ENCODE results near the gene LEPR. TPM values are rescaled to one million over a fixed set of nuclear protein-coding genes. Genes with fewer than 3 reads are reported as not detected.
"Not testable (repeated sequence)": the region's sequence is repeated elsewhere in the genome, so short reads cannot be mapped to it uniquely, and the experiment has no call there.

The LEPR gene
- total and polyA plus RNA-seq, 4 donors: 4.0 to 71.6 (median 13.2) TPM

DNA sequence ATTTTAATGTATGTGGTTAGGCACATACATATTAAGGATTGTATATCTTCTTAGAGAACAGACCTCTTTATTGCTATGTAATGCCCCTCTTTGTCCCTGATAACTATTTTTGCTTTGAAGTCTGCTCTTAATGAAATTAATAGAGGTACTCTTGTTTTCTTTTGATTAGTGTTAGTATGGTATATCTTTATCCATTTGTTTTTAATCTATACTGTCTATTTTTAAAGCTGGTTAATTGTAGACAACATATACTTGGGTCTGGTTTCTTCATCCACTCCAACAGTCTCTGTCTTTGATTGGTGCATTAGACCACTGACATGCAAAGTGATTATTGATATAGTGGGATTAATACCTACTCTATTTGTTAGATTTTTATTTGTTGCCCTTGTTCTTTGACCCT, 36.0 kb downstream of the LEPR start:
- no peak overlapping the region for H3K4me3 ChIP-seq (ENCODE audit: low read length in 2 of 2)

DNA sequence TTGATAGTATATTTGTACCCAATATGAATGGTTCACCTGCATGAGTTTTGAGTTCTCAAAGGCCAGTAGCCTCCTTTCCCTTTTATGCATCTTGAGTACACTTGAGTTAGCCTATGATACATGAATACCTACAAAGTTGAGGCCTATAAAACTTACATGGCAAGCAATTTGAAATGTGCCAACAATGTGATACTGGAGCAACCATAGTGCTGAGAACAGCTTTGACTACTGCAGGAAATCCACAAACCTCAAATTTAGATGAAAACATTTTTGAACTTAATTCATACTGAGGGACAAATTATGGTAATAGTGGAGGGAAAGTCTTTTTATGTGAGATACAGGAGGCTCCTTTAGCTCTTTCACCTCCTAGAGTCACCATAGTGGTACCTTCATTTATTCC, 37.4 kb downstream of the LEPR start:
- ATAC-seq (ENCODE audit: low FRiP score): no peak

More for the DNA sequence above, 36.0 kb downstream of the LEPR start:
- Histone ChIP-seq H3K27ac (ENCODE audit: low read depth in 1 of 2, low read length in 2 of 2) (no peak overlapping the region), H3K27me3 (ENCODE audit: control insufficient read depth in 1 of 2, insufficient read depth in 2 of 2, low read length in 1 of 2) (no peaks in the 10 kb centered on the region), H3K9me3 (ENCODE audit: control insufficient read depth, low read length) (no peaks in the 10 kb centered on the region), H3K4me1 (ENCODE audit: control insufficient read depth in 1 of 2, insufficient read depth in 2 of 2, low read length in 2 of 2) (no peaks in the 10 kb centered on the region), H3K36me3 (ENCODE audit: control insufficient read depth in 1 of 2, insufficient read depth in 2 of 2, low read length in 1 of 2) (no peaks in the 10 kb centered on the region)
- DNase-seq (no peak), ATAC-seq (ENCODE audit: low FRiP score) (no peak)
- intact Hi-C loops (cut with DNase I): no loop called here

DNA sequence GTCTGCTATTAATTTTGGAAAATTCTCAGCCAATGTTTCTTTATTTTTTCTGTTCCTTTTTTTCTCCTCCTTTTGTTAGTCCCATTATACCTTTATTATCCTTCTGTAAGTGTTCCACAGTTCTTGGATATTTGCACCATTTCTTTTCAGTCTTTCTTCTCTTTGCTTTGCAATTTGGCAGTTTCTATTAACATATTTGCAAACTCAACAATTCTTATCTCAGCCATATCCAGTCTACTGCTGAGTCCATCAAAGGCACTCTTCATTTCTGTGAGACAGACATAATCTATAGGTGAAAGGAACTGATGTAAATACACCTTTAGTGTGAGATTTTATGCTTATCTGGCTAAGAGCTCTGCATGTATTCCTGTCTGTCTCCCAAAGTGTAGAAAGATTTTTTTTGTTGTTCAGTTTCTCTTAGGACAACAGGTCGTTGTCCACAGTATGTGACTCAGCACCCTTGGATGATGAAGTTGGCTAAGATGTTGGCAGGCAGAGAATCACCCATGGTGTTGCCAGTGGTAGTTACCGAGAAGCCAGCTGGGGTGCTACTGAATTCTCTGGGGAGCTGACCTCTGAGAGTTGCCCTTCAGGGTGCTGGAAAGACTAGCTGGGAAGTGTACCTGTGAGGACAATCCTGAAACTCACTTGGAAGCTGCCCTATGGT, 38.4 kb downstream of the LEPR start:
- Histone ChIP-seq H3K27me3 (ENCODE audit: control insufficient read depth in 1 of 2, insufficient read depth in 2 of 2, low read length in 1 of 2) (no peaks in the 10 kb centered on the region), H3K36me3 (ENCODE audit: control insufficient read depth in 1 of 2, insufficient read depth in 2 of 2, low read length in 1 of 2) (no peaks in the 10 kb centered on the region), H3K9me3 (ENCODE audit: control insufficient read depth, low read length) (no peaks in the 10 kb centered on the region), H3K4me1 (ENCODE audit: control insufficient read depth in 1 of 2, insufficient read depth in 2 of 2, low read length in 2 of 2) (no peaks in the 10 kb centered on the region), H3K27ac (ENCODE audit: low read depth in 1 of 2, low read length in 2 of 2) (no peak overlapping the region), H3K4me3 (ENCODE audit: low read length in 2 of 2) (no peak overlapping the region)
- DNase-seq: no peak
- intact Hi-C loops (cut with DNase I): no loop called here
- 67 to 69% methylated on average over 2 of the region's 2 CpGs for WGBS, 2 donors
- no peak for ATAC-seq (ENCODE audit: low FRiP score)

More for the DNA sequence above, 37.4 kb downstream of the LEPR start:
- no peaks in the 10 kb centered on the region for H3K4me1 ChIP-seq (ENCODE audit: control insufficient read depth in 1 of 2, insufficient read depth in 2 of 2, low read length in 2 of 2)
- H3K9me3 ChIP-seq (ENCODE audit: control insufficient read depth, low read length): no peaks in the 10 kb centered on the region
- H3K27ac ChIP-seq (ENCODE audit: low read depth in 1 of 2, low read length in 2 of 2): no peak overlapping the region
- H3K4me3 ChIP-seq (ENCODE audit: low read length in 2 of 2): no peak overlapping the region
- no peaks in the 10 kb centered on the region for H3K27me3 ChIP-seq (ENCODE audit: control insufficient read depth in 1 of 2, insufficient read depth in 2 of 2, low read length in 1 of 2)
- intact Hi-C loops (cut with DNase I): no loop called here
- H3K36me3 ChIP-seq (ENCODE audit: control insufficient read depth in 1 of 2, insufficient read depth in 2 of 2, low read length in 1 of 2): no peaks in the 10 kb centered on the region
- DNase-seq: no peak

DNA sequence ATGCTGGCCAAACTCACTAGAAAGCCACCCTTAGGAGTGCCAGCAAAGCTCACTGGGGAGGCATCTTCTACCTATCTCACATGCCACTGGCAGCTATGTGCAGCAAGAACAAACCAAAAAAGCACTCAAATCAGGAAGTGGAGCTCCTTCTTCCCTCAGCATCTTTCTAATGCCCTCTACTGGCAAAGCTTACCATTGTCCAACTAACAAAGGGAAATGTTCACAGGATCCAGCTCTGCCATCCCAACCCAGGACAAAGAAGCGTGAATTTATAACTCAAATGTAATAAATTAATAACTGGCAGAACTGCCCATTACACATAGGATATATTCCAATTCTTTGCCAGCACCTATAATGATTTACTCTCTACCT, 38.9 kb downstream of the LEPR start:
- DNase-seq (no peak), ATAC-seq (ENCODE audit: low FRiP score) (no peak)
- WGBS, 2 donors: 87 to 88% methylated on average over 1 of the region's 1 CpG
- Histone ChIP-seq H3K27me3 (ENCODE audit: control insufficient read depth in 1 of 2, insufficient read depth in 2 of 2, low read length in 1 of 2) (no peaks in the 10 kb centered on the region), H3K9me3 (ENCODE audit: control insufficient read depth, low read length) (no peaks in the 10 kb centered on the region), H3K4me3 (ENCODE audit: low read length in 2 of 2) (no peak overlapping the region), H3K36me3 (ENCODE audit: control insufficient read depth in 1 of 2, insufficient read depth in 2 of 2, low read length in 1 of 2) (no peaks in the 10 kb centered on the region), H3K27ac (ENCODE audit: low read depth in 1 of 2, low read length in 2 of 2) (no peak overlapping the region), H3K4me1 (ENCODE audit: control insufficient read depth in 1 of 2, insufficient read depth in 2 of 2, low read length in 2 of 2) (no peaks in the 10 kb centered on the region)
- intact Hi-C loops (cut with DNase I): no loop called here

DNA sequence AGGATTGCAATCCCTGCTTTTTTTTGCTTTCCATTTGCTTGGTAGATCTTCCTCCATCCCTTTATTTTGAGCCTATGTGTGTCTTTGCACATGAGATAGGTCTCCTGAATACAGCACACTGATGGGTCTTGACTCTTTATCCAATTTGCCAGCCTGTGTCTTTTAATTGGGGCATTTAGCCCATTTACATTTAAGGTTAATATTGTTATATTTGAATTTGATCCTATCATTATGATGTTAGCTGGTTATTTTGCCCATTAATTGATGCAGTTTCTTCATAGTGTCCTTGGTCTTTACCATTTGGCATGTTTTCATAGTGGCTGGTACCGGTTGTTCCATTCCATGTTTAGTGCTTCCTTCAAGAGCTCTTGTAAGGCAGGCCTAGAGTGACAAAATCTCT, 45.4 kb downstream of the LEPR start:
- DNase-seq; H3K27me3 ChIP-seq (ENCODE audit: control insufficient read depth in 1 of 2, insufficient read depth in 2 of 2, low read length in 1 of 2); H3K4me3 ChIP-seq (ENCODE audit: low read length in 2 of 2); H3K9me3 ChIP-seq (ENCODE audit: control insufficient read depth, low read length); H3K36me3 ChIP-seq (ENCODE audit: control insufficient read depth in 1 of 2, insufficient read depth in 2 of 2, low read length in 1 of 2); H3K27ac ChIP-seq (ENCODE audit: low read depth in 1 of 2, low read length in 2 of 2); H3K4me1 ChIP-seq (ENCODE audit: control insufficient read depth in 1 of 2, insufficient read depth in 2 of 2, low read length in 2 of 2); intact Hi-C loops (cut with DNase I); ATAC-seq (ENCODE audit: low FRiP score): not testable (repeated sequence)
- 96 to 100% methylated on average over 1 of the region's 1 CpG for WGBS, 2 donors

DNA sequence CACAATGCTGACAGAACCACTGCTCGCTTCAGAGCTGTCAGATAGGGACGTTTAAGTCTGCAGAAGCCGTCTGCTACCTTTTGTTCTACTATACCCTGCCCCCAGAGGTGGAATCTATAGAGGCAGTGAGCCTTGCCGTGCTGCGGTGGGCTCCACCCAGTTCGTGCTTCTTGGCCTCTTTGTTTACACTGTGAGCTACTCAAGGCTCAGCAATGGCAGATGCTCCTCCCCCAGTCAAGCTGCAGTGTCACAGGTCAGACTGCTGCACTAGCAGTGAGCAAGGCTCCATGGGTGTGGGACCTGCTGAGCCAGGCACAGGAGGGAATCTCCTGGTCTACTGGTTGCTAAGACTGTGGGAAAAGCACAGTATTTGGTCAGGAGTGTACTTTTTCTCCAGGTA, 47.1 kb downstream of the LEPR start:
- ATAC-seq (ENCODE audit: low FRiP score): no peak
- intact Hi-C loops (cut with DNase I): no loop called here
- 46 to 51% methylated on average over 6 of the region's 6 CpGs for WGBS, 2 donors

DNA sequence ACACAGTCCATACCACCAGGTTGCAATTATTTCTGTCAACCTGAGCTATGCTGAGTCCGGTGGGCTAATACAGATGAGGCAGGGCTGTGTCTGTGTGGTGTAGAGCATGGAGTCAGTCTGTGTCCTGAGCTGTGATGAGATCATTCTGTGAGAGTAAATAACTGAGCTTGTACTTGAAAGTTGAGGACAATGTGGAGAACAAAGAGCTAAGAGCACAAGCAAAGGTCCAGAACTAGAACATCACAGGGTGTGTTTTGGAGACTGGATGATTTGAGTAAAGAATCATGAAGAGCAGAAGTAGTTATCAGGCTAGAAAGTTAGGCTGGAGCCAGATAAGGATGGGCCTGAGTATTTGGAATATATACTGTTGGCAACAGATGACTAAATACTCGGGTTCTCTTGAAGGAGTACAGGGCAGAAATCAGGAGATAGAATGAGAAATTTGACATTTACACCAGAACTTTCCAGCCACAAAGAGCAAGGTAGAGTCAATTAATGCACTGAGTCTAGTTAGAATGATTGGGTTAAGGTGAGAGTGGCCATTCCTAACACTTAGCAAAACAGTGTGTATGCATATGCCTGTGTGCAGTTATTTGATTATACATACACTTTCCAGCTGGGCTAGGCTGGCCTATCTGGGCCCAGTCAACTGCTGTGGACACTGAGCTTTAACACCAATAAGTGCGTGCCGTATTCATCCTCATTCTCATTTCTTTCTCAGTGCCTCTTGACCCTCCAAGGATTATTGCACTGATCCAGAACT, 48.8 kb downstream of the LEPR start:
- H3K9me3 ChIP-seq (ENCODE audit: control insufficient read depth, low read length): no peaks in the 10 kb centered on the region
- H3K27me3 ChIP-seq (ENCODE audit: control insufficient read depth in 1 of 2, insufficient read depth in 2 of 2, low read length in 1 of 2): no peaks in the 10 kb centered on the region
- peaks cover 0 to 3% of the 10 kb centered on the region in 2 donors for H3K4me1 ChIP-seq (ENCODE audit: control insufficient read depth in 1 of 2, insufficient read depth in 2 of 2, low read length in 2 of 2)
- 55 to 68% methylated on average over 4 of the region's 4 CpGs for WGBS, 2 donors
- intact Hi-C loops (cut with DNase I): no loop called here
- DNase-seq (no peak), ATAC-seq (ENCODE audit: low FRiP score) (peak; percentile 39)
- no peaks in the 10 kb centered on the region for H3K36me3 ChIP-seq (ENCODE audit: control insufficient read depth in 1 of 2, insufficient read depth in 2 of 2, low read length in 1 of 2)
- H3K27ac ChIP-seq (ENCODE audit: low read depth in 1 of 2, low read length in 2 of 2): no peak overlapping the region
- no peak overlapping the region for H3K4me3 ChIP-seq (ENCODE audit: low read length in 2 of 2)

More for the DNA sequence above, 47.1 kb downstream of the LEPR start:
- peaks cover 0 to 3% of the 10 kb centered on the region in 2 donors for H3K4me1 ChIP-seq (ENCODE audit: control insufficient read depth in 1 of 2, insufficient read depth in 2 of 2, low read length in 2 of 2)
- no peaks in the 10 kb centered on the region for H3K9me3 ChIP-seq (ENCODE audit: control insufficient read depth, low read length)
- DNase-seq: no peak
- no peaks in the 10 kb centered on the region for H3K36me3 ChIP-seq (ENCODE audit: control insufficient read depth in 1 of 2, insufficient read depth in 2 of 2, low read length in 1 of 2)
- no peaks in the 10 kb centered on the region for H3K27me3 ChIP-seq (ENCODE audit: control insufficient read depth in 1 of 2, insufficient read depth in 2 of 2, low read length in 1 of 2)
- no peak overlapping the region for H3K27ac ChIP-seq (ENCODE audit: low read depth in 1 of 2, low read length in 2 of 2)
- H3K4me3 ChIP-seq (ENCODE audit: low read length in 2 of 2): no peak overlapping the region

DNA sequence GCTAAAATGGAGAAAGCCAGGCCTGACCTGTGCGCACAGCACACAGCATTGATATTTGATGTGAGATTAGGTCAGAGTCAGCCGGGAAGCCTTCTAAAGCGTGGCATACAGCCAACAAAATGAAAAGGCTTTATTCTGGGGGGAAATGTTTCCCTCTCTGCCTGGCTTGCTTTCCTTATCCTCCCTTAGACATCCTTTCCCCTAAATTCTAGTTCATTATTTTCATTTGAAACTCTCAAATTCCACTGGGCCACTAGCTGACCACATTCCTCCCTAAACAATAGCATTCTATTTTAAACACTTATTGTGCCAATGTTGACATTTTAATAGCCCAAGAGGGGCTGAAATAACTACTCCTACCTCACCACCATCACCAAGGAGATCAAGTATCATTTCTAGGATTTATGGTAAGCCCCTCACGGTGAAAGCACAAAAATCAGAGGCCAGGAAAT, 49.4 kb downstream of the LEPR start:
- DNase-seq: no peak
- H3K4me1 ChIP-seq (ENCODE audit: control insufficient read depth in 1 of 2, insufficient read depth in 2 of 2, low read length in 2 of 2): peaks cover 0 to 3% of the 10 kb centered on the region in 2 donors
- no peaks in the 10 kb centered on the region for H3K36me3 ChIP-seq (ENCODE audit: control insufficient read depth in 1 of 2, insufficient read depth in 2 of 2, low read length in 1 of 2)
- intact Hi-C loops (cut with DNase I): no loop called here
- 36 to 48% methylated on average over 4 of the region's 4 CpGs for whole genome bisulfite sequencing, 2 donors
- no peak overlapping the region for H3K4me3 ChIP-seq (ENCODE audit: low read length in 2 of 2)
- H3K9me3 ChIP-seq (ENCODE audit: control insufficient read depth, low read length): no peaks in the 10 kb centered on the region
- no peak overlapping the region for H3K27ac ChIP-seq (ENCODE audit: low read depth in 1 of 2, low read length in 2 of 2)
- no peaks in the 10 kb centered on the region for H3K27me3 ChIP-seq (ENCODE audit: control insufficient read depth in 1 of 2, insufficient read depth in 2 of 2, low read length in 1 of 2)
- ATAC-seq (ENCODE audit: low FRiP score): peak; percentile 67

Measured in aorta (tissue), 5 donors.